NCI-H774 (cell line): ENCODE data around the gene UBQLN2.
"Not testable (repeated sequence)": the region's sequence is repeated elsewhere in the genome, so short reads cannot be mapped to it uniquely, and the experiment has no call there.

ENCODE experiments used
- DNase-seq: peaks from one replicate; lab custom pipeline; 2025; lab: John Stamatoyannopoulos, UW

Gene UBQLN2

GRCh38 chrX:56563231-56564161 is at the start of gene UBQLN2:
TSS of gene UBQLN2 (plus strand) at chrX:56563627. CDS start at chrX:56563874, 247 bp downstream.
- DNase-seq: peak; percentile 52

- DNase-seq: no peak
Observed at GRCh38 chrX:56519642-56520041, 43.8 kb upstream of the UBQLN2 start.

GRCh38 chrX:56529482-56530007 is 33.9 kb upstream of the UBQLN2 start:
- DNase-seq: not testable (repeated sequence)

- DNase-seq: no peak
Observed at GRCh38 chrX:56530011-56530410, 33.4 kb upstream of the UBQLN2 start.

GRCh38 chrX:56550667-56551066 is 12.8 kb upstream of the UBQLN2 start:
- DNase-seq: no peak

- no peak for DNase-seq
Observed at GRCh38 chrX:56554870-56555269, 8.6 kb upstream of the UBQLN2 start.

GRCh38 chrX:56557376-56557929 is 6.0 kb upstream of the UBQLN2 start:
- DNase-seq: no peak

- DNase-seq: peak; percentile 0
Observed at GRCh38 chrX:56564164-56564885, 898 bp downstream of the UBQLN2 start.

GRCh38 chrX:56564921-56565840 is 1.8 kb downstream of the UBQLN2 start:
- DNase-seq: no peak

GRCh38 chrX:56569378-56570057 is 6.1 kb downstream of the UBQLN2 start:
- DNase-seq: no peak

GRCh38 chrX:56572975-56573374 is 9.5 kb downstream of the UBQLN2 start:
- no peak for DNase-seq

- no peak for DNase-seq
Observed at GRCh38 chrX:56574861-56575260, 11.4 kb downstream of the UBQLN2 start.

GRCh38 chrX:56576721-56577120 is 13.3 kb downstream of the UBQLN2 start:
- no peak for DNase-seq

- DNase-seq: no peak
Observed at GRCh38 chrX:56588397-56589188, 25.2 kb downstream of the UBQLN2 start.

- not testable (repeated sequence) for DNase-seq
Observed at GRCh38 chrX:56591830-56592229, 28.4 kb downstream of the UBQLN2 start.

- no peak for DNase-seq
Observed at GRCh38 chrX:56600141-56600540, 36.7 kb downstream of the UBQLN2 start.

- no peak for DNase-seq
Observed at GRCh38 chrX:56600987-56601386, 37.6 kb downstream of the UBQLN2 start.

GRCh38 chrX:56615282-56615681 is 51.9 kb downstream of the UBQLN2 start:
- DNase-seq: no peak
